HCT116 (cell line): ENCODE data around the gene RAD23A. TPM values are rescaled to one million over a fixed set of nuclear protein-coding genes. Genes with fewer than 3 reads are reported as not detected.

ENCODE experiments used
- ATAC-seq: fragments of 200-7000 bp; cut with Tn5 transposase; 2 replicates; pipeline ENCODE4 v1.9.1; 2020; ENCODE audit warnings: mild to moderate bottlenecking, moderate library complexity
- BruUV-seq: library from RNA; stranded (reverse); fragments of 400-500 nt; replicated peaks from 2 replicates; lab custom pipeline; 2021; lab: Mats Ljungman, UMichigan
- CTCF ChIA-PET: fragments of 300-600 bp; sonication (Branson Sonifier 250); formaldehyde crosslinking; loops from one replicate; lab custom pipeline; 2021; ENCODE audit warnings: antibody characterized with exemption; lab: Charles Lee
- POLR2A ChIA-PET: fragments of 300-600, 350-600 bp; sonication (Branson Sonifier 250); formaldehyde crosslinking; loops from one replicate; lab custom pipeline; 2021; ENCODE audit warnings: antibody characterized with exemption; lab: Charles Lee
- RAD21 ChIA-PET, 2 experiments: fragments of 300-600 bp; sonication (Branson Sonifier 250); formaldehyde crosslinking; loops; one replicate each; lab custom pipeline; 2023; ENCODE audit warnings: low total read pairs in 2 of 2; ENCODE audit not compliant: uncharacterized antibody in 2 of 2, unreplicated experiment in 2 of 2, low non-redundant PET in 1 of 2; lab: Charles Lee
- DNase-seq: peaks from one replicate; pipeline ENCODE4 v3.0.0-alpha.2; 2010; ENCODE audit warnings: low read depth, low spot score
- H2AFZ ChIP-seq: fragments of 200-600 bp; shearing (Covaris generic), sonication (generic); 2 replicates; pipeline ENCODE4 v1.6.1; 2017; ENCODE audit warnings: low read depth, mixed run types, mixed read lengths, antibody characterized with exemption, low read length; ENCODE audit not compliant: poor library complexity, severe bottlenecking
- H3K27ac ChIP-seq: 2 replicates; pipeline ENCODE4 v1.5.1; 2012; ENCODE audit warnings: low read depth, low read length
- H3K27me3 ChIP-seq: fragments of 200-600 bp; sonication (generic); 2 replicates; pipeline ENCODE4 v1.6.1; 2016; ENCODE audit warnings: mixed run types, low read length, mixed read lengths; ENCODE audit not compliant: insufficient read depth
- H3K36me3 ChIP-seq, 2 experiments: fragments of 200-500 bp in 1 of 2; fragments of 200-600 bp in 1 of 2; sonication (Bioruptor generic) in 1 of 2; sonication (generic) in 1 of 2; 2 replicates each; pipeline versions ENCODE4 v1.5.1 to v1.6.1; 2014 to 2016; ENCODE audit warnings: low read length in 2 of 2, inconsistent platforms in 1 of 2, mixed read lengths in 1 of 2, mixed run types in 1 of 2; ENCODE audit not compliant: insufficient read depth in 2 of 2, control insufficient read depth in 1 of 2
- H3K4me1 ChIP-seq, 2 experiments: fragments of 200-600 bp in 1 of 2; sonication (generic) in 1 of 2; 2 replicates each; pipeline versions ENCODE4 v1.5.1 to v1.6.1; 2012 to 2017; ENCODE audit warnings: low read length in 2 of 2, inconsistent platforms in 1 of 2, mild to moderate bottlenecking in 1 of 2, mixed read lengths in 1 of 2, mixed run types in 1 of 2, moderate library complexity in 1 of 2; ENCODE audit not compliant: insufficient read depth in 2 of 2, control insufficient read depth in 1 of 2
- H3K4me2 ChIP-seq: fragments of 200-600 bp; sonication (generic); 2 replicates; pipeline ENCODE4 v1.6.1; 2017; ENCODE audit warnings: mixed run types, low read length, mixed read lengths
- H3K4me3 ChIP-seq, 2 experiments: fragments of 200-600 bp in 1 of 2; sonication (generic) in 1 of 2; replicated peaks in 1 of 2; 2 replicates each; pipeline ENCODE4 v1.5.1; 2011 to 2016; ENCODE audit warnings: low read length in 2 of 2, control low read depth in 1 of 2, low read depth in 1 of 2, mild to moderate bottlenecking in 1 of 2, mixed read lengths in 1 of 2, mixed run types in 1 of 2
- H3K79me2 ChIP-seq: fragments of 200-600 bp; sonication (generic); 2 replicates; pipeline ENCODE4 v1.6.1; 2017; ENCODE audit warnings: mild to moderate bottlenecking, mixed run types, low read length, moderate library complexity, mixed read lengths; ENCODE audit not compliant: insufficient read depth
- H3K9ac ChIP-seq: fragments of 200-600 bp; sonication (generic); 2 replicates; pipeline ENCODE4 v1.6.1; 2016; ENCODE audit warnings: low read length, mixed read lengths
- H3K9me2 ChIP-seq: fragments of 200-600 bp; sonication (generic), shearing (Covaris generic); 2 replicates; pipeline ENCODE4 v1.6.1; 2017; ENCODE audit warnings: mixed run types, mild to moderate bottlenecking, moderate library complexity; ENCODE audit not compliant: insufficient read depth
- H3K9me3 ChIP-seq, 2 experiments: fragments of 200-500 bp in 1 of 2; fragments of 200-600 bp in 1 of 2; sonication (Bioruptor generic) in 1 of 2; sonication (generic) in 1 of 2; 2 replicates each; pipeline ENCODE4 v1.6.1; 2014 to 2017; ENCODE audit warnings: low read length in 2 of 2, mixed read lengths in 2 of 2, inconsistent platforms in 1 of 2, low read depth in 1 of 2, mild to moderate bottlenecking in 1 of 2, mixed run types in 1 of 2, moderate library complexity in 1 of 2; ENCODE audit not compliant: control insufficient read depth in 1 of 2, insufficient read depth in 1 of 2
- H4K20me1 ChIP-seq: fragments of 200-600 bp; sonication (generic), shearing (Covaris generic); 2 replicates; pipeline ENCODE4 v1.6.1; 2017; ENCODE audit warnings: mixed run types, mild to moderate bottlenecking, moderate library complexity; ENCODE audit not compliant: insufficient read depth
- intact Hi-C: fragments of 100-400 bp; cut with micrococcal nuclease; formaldehyde crosslinking; loops from 2 replicates; pipeline ENCODE4 v1.10.0; 2022
- total RNA-seq: library from RNA; stranded (reverse); gene quantifications from one replicate; pipeline ENCODE4 v1.2.1, GENCODE V29; 2021; ENCODE audit not compliant: unreplicated experiment
- TF ChIP-seq, protein P1 (sequence below): IDR thresholded peaks from 2 replicates; pipeline ENCODE4 v1.6.1; 2011; ENCODE audit warnings: mild to moderate bottlenecking, low read length, moderate library complexity; ENCODE audit not compliant: insufficient replicate concordance; ENCODE audit errors: extremely low read depth
- TF ChIP-seq, protein P2 (sequence below), 3 experiments: fragments of 200-600 bp in 1 of 3; sonication (generic) in 1 of 3; IDR thresholded peaks in 2 of 3; conservative IDR thresholded peaks in 1 of 3; 2 replicates each; pipeline ENCODE4 v1.5.1; 2012 to 2017; ENCODE audit warnings: low read depth in 2 of 3, low read length in 2 of 3, antibody characterized with exemption in 1 of 3, borderline replicate concordance in 1 of 3, control low read depth in 1 of 3, mild to moderate bottlenecking in 1 of 3, mixed read lengths in 1 of 3, mixed run types in 1 of 3, moderate library complexity in 1 of 3; ENCODE audit not compliant: insufficient read depth in 1 of 3

Gene RAD23A
- total RNA-seq, 1 experiment from 2014 or later = 163 TPM

DNA sequence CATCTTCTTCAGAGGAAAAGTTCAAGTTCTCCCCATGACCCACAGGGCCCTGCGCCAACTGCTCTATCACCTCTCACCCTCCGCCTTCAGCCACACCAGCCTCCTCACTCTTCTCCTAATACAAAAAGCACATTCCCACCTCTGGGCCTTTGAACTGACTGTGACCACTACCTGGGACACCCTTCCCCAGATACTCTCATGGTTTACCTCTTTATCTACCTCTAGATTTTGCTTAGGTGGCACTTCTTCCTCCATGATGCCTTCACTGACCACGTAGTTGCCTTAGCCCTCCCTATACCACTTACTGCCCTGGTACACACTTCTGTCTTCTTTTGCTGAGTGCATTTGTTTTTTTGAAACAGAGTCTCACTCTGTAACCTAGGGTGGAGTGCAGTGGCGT is 22.7 kb upstream of the RAD23A start:
- ChIA-PET POLR2A (no interaction called here), RAD21 (no interaction called here), CTCF (no interaction called here)
- no peak for DNase-seq
- intact Hi-C loops = no loop called here
- Histone ChIP-seq H3K36me3 (peaks cover 35 to 43% of the 10 kb centered on the region in 2 experiments), H3K79me2 (0 out of 2 replicates have a peak, but pooled peaks cover 3% of the 10 kb centered on the region), H3K9ac (no peak overlapping the region), H3K4me3 (no peak overlapping the region), H3K27ac (no peak overlapping the region), H4K20me1 (no peaks in the 10 kb centered on the region), H3K4me2 (no peak overlapping the region), H3K4me1 (peaks cover 0 to 10% of the 10 kb centered on the region in 2 experiments; a peak in 2 of 4 replicates), H3K9me3 (no peaks in the 10 kb centered on the region), H3K27me3 (no peaks in the 10 kb centered on the region), H2AFZ (no peak overlapping the region), H3K9me2 (no peaks in the 10 kb centered on the region)
- TF ChIP-seq, protein P1, sequence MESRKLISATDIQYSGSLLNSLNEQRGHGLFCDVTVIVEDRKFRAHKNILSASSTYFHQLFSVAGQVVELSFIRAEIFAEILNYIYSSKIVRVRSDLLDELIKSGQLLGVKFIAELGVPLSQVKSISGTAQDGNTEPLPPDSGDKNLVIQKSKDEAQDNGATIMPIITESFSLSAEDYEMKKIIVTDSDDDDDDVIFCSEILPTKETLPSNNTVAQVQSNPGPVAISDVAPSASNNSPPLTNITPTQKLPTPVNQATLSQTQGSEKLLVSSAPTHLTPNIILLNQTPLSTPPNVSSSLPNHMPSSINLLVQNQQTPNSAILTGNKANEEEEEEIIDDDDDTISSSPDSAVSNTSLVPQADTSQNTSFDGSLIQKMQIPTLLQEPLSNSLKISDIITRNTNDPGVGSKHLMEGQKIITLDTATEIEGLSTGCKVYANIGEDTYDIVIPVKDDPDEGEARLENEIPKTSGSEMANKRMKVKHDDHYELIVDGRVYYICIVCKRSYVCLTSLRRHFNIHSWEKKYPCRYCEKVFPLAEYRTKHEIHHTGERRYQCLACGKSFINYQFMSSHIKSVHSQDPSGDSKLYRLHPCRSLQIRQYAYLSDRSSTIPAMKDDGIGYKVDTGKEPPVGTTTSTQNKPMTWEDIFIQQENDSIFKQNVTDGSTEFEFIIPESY = no peak
- TF ChIP-seq, protein P2, sequence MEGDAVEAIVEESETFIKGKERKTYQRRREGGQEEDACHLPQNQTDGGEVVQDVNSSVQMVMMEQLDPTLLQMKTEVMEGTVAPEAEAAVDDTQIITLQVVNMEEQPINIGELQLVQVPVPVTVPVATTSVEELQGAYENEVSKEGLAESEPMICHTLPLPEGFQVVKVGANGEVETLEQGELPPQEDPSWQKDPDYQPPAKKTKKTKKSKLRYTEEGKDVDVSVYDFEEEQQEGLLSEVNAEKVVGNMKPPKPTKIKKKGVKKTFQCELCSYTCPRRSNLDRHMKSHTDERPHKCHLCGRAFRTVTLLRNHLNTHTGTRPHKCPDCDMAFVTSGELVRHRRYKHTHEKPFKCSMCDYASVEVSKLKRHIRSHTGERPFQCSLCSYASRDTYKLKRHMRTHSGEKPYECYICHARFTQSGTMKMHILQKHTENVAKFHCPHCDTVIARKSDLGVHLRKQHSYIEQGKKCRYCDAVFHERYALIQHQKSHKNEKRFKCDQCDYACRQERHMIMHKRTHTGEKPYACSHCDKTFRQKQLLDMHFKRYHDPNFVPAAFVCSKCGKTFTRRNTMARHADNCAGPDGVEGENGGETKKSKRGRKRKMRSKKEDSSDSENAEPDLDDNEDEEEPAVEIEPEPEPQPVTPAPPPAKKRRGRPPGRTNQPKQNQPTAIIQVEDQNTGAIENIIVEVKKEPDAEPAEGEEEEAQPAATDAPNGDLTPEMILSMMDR (IDR thresholded peaks at IDR 0.05 in 2 of 3, conservative IDR thresholded peaks at IDR 0.05 in 1 of 3; ENCODE audit: borderline replicate concordance in 1 of 3, insufficient read depth in 1 of 3, low read depth in 2 of 3, low read length in 2 of 3) = no peak
- BruUV-seq = no TSS peak
- no peak for ATAC-seq
